Measurements from ENCODE around the gene ETNK1.
"Not testable (repeated sequence)": the region's sequence is repeated elsewhere in the genome, so short reads cannot be mapped to it uniquely, and the experiment has no call there.

Gene ETNK1

GRCh38 chr12:22691319-22691718 is 66.3 kb downstream of the ETNK1 start:
- no peak for DNase-seq

- DNase-seq: not testable (repeated sequence)
Measured at GRCh38 chr12:22692467-22692866, 67.5 kb downstream of the ETNK1 start.

- no peak for DNase-seq
Measured at GRCh38 chr12:22692964-22693555, 68.1 kb downstream of the ETNK1 start.

GRCh38 chr12:22698576-22698975 is 73.6 kb downstream of the ETNK1 start:
- DNase-seq: no peak

GRCh38 chr12:22699705-22700104 is 74.7 kb downstream of the ETNK1 start:
- DNase-seq: not testable (repeated sequence)

- DNase-seq: no peak
Measured at GRCh38 chr12:22700106-22700505, 75.1 kb downstream of the ETNK1 start.

GRCh38 chr12:22701216-22701809 is 76.3 kb downstream of the ETNK1 start:
- not testable (repeated sequence) for DNase-seq

- no peak for DNase-seq
Measured at GRCh38 chr12:22702690-22703089, 77.7 kb downstream of the ETNK1 start.

DNA sequence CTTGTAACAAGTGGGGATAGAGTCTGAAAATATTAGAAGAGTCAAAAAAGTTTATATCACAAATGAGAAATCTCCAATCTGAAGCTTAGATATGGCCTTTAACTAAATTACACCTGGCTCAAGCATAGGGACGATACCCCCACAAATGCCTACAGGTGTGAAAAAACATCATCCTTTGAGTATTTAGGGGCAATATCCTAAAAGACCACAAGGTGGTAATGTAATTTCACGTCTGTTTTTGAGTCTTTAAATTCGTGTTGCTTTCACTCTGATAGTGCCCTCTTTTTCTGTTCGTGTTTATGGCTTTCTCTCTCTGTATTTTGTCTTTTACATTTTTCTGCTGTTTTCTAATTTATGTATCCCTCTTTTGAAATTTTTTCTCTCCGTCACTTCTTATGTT is 84.3 kb downstream of the ETNK1 start:
- peak; percentile 20 to 44 for DNase-seq

DNA sequence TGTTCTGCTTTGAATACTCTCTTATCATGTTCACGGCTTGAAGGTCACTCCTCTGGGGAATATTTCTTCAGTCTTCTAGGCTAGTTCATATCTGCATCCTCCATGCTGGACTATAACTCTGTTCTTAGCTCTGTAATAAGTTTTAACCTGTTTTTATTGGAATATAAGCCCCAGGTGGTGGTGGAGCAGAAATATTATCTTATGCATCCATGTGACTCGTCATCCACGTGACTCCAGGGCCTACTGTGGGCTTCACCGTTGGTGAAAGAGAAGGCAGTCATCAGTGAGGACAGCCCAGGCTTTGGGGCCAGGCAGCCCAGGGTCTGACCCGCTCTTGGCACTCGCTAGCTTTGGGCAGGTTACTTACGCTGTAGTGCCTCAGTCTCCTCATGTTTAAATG is 87.1 kb downstream of the ETNK1 start:
- DNase-seq: no peak

DNA sequence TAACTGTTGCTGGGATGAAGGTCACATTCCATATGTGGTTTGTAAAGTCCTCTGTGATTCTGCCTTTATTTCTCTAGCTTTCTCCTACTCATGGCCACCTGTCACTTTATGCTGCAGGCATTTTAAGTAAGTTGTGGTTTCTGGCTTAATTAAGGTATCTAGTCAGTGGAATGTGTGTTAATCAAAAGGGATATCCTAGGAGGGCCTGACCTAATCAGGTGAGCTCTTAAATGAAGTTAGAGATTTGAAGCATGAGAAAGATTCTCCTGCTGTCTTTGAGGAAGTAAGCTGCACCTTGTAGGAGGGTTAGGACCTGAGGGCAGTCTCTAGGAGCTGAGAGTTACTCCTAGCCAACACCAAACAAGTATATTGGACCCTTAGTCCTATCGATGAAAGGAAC is 90.3 kb downstream of the ETNK1 start:
- DNase-seq: no peak

- DNase-seq: no peak
Measured at GRCh38 chr12:22719745-22720144, 94.8 kb downstream of the ETNK1 start.

- DNase-seq: no peak
Measured at GRCh38 chr12:22722081-22722480, 97.1 kb downstream of the ETNK1 start.

DNA sequence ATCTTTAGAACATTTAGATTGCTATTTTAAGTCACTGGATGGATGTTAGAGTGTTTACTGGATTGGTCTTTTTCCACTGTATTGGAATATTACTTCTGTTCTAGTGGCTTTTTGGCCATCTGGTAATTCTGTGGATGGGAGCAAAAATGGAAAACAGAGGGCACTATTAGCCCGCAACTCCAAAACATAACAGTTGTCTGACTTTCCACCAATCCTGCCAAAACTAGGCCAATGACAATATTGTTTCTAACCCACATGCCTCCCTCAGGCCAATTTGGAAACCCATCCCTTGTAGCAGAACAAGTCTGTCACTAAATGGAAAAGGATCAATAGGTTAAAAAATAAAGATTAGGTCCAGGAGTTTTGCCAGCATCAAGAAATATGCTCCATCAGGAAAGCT is 97.8 kb downstream of the ETNK1 start:
- no peak for DNase-seq

- DNase-seq: no peak
Measured at GRCh38 chr12:22728987-22729386, 104.0 kb downstream of the ETNK1 start.

- no peak for DNase-seq
Measured at GRCh38 chr12:22729431-22729956, 104.5 kb downstream of the ETNK1 start.

DNA sequence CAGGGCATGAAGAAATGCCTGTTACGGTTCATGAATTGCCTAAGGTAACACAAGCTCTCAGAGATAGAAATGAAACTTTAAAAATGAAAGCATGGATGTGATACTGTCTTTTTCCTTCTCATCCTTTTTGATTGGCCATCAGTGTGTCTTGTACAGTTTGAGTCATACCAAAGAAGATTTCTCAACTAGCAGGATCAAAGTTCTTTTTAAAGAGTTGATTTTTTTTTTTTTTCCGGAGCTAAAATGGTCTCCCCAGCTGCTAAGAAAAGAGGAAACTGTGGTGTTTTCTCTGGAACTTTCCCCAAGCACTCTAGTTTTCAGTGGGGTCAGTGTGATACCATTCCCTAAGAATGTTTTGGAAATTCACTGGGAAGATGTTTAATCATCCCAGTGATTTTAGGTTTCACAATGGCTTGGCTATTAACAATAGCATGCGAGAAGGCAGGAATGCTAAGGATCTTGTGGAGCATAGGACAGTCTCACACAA is 105.0 kb downstream of the ETNK1 start:
- no peak for DNase-seq

DNA sequence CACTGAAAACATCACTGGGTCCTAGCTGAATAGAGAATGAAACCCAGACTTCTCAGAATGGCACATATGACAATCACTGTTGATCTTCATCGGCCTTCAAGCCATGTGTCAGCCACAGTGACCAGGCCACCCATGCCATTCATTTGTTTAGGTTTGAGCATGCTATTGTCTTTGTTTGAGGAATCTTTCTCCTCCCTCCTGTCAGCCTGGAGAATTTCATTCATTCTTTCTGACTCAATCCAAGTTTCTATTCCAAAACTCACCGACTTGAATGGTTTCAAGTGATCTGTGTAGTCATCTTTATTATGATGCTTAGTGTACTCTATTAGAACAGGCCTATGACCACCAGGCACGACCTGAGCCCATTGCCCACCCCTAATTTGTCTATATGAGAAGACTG is 106.3 kb downstream of the ETNK1 start:
- no peak for DNase-seq

- DNase-seq: no peak
Measured at GRCh38 chr12:22733756-22734155, 108.8 kb downstream of the ETNK1 start.

DNA sequence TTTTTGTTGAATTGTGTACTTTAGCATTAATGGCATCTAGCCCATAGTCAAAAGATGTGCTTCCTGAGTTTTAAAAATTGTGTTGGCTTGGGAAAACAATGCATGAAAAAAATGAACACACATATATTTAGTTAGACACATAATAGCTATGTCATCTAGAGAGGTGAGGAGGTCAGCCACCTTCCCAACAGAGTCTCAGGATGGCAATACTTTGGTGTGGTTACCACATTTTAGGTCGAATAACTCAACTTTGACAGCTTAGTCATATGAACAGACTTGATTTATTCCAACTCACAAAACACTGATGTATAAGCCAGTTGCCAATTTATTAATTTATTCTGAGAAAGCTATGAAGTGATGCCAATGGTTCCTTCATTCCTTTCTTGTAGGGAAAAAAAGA is 114.0 kb downstream of the ETNK1 start:
- DNase-seq: no peak

Data from NCI-H2081 (cell line).